Mesendoderm (in vitro differentiated cells): ENCODE data around the gene SHISA7.

Source experiments
- DNase-seq: peaks from one replicate; pipeline ENCODE4 v3.0.0; 2013
- H2AK5ac ChIP-seq: 2 replicates; pipeline ENCODE4 v1.6.1; 2013; ENCODE audit warnings: low read length, inconsistent platforms
- H2BK120ac ChIP-seq: 2 replicates; pipeline ENCODE4 v1.6.1; 2013; ENCODE audit warnings: low read depth, mild to moderate bottlenecking, low read length, moderate library complexity, mixed read lengths
- H2BK15ac ChIP-seq: replicated peaks from 2 replicates; pipeline ENCODE4 v1.6.1; 2013; ENCODE audit warnings: low read depth, mild to moderate bottlenecking, moderate library complexity
- H2BK5ac ChIP-seq: 2 replicates; pipeline ENCODE4 v1.6.1; 2013; ENCODE audit warnings: low read length, inconsistent platforms
- H3K18ac ChIP-seq: 2 replicates; pipeline ENCODE4 v1.6.1; 2013; ENCODE audit warnings: mild to moderate bottlenecking, low read length, mixed read lengths
- H3K23ac ChIP-seq: one replicate; pipeline ENCODE4 v1.6.1; 2013; ENCODE audit warnings: low read length
- H3K27ac ChIP-seq: 2 replicates; pipeline ENCODE4 v1.5.1; 2013; ENCODE audit warnings: low read depth, mild to moderate bottlenecking, inconsistent platforms, low read length, moderate library complexity
- H3K27me3 ChIP-seq: 2 replicates; pipeline ENCODE4 v1.6.1; 2013; ENCODE audit warnings: low read length, control low read depth, mild to moderate bottlenecking, inconsistent platforms; ENCODE audit not compliant: insufficient read depth, poor library complexity
- H3K36me3 ChIP-seq: 2 replicates; pipeline ENCODE4 v1.6.1; 2013; ENCODE audit warnings: low read length, inconsistent platforms; ENCODE audit not compliant: control insufficient read depth, insufficient read depth
- H3K4ac ChIP-seq: one replicate; pipeline ENCODE4 v1.6.1; 2013; ENCODE audit warnings: low read depth, mild to moderate bottlenecking, low read length, moderate library complexity
- H3K4me1 ChIP-seq: 2 replicates; pipeline ENCODE4 v1.6.1; 2013; ENCODE audit warnings: low read depth, low read length, inconsistent platforms; ENCODE audit not compliant: control insufficient read depth
- H3K4me2 ChIP-seq: 2 replicates; pipeline ENCODE4 v1.6.1; 2013; ENCODE audit warnings: low read length
- H3K4me3 ChIP-seq: 2 replicates; pipeline ENCODE4 v1.5.1; 2013; ENCODE audit warnings: mild to moderate bottlenecking, low read length
- H3K56ac ChIP-seq: one replicate; pipeline ENCODE4 v1.6.1; 2013; ENCODE audit warnings: low read length
- H3K79me1 ChIP-seq: 2 replicates; pipeline ENCODE4 v1.6.1; 2013; ENCODE audit warnings: low read length, inconsistent platforms
- H3K79me2 ChIP-seq: 2 replicates; pipeline ENCODE4 v1.6.1; 2013; ENCODE audit warnings: mild to moderate bottlenecking, low read length; ENCODE audit not compliant: control insufficient read depth, insufficient read depth
- H3K9ac ChIP-seq: 2 replicates; pipeline ENCODE4 v1.6.1; 2013; ENCODE audit warnings: low read length, inconsistent platforms
- H4K5ac ChIP-seq: one replicate; pipeline ENCODE4 v1.6.1; 2013; ENCODE audit warnings: low read length
- H4K8ac ChIP-seq: one replicate; pipeline ENCODE4 v1.6.1; 2013; ENCODE audit warnings: low read depth, mild to moderate bottlenecking, control low read depth, low read length, moderate library complexity
- WGBS: extraction: QIAGEN DNeasy Blood & Tissue Kit; methylation state at CpG from one replicate; pipeline ENCODE4 v1.1.7; 2013; ENCODE audit warnings: low lambda C conversion rate, missing lambda C conversion rate; ENCODE audit not compliant: insufficient coverage; ENCODE audit errors: extremely low coverage; 5-methylcytosine and 5-hydroxymethylcytosine counted together

Gene SHISA7

DNA sequence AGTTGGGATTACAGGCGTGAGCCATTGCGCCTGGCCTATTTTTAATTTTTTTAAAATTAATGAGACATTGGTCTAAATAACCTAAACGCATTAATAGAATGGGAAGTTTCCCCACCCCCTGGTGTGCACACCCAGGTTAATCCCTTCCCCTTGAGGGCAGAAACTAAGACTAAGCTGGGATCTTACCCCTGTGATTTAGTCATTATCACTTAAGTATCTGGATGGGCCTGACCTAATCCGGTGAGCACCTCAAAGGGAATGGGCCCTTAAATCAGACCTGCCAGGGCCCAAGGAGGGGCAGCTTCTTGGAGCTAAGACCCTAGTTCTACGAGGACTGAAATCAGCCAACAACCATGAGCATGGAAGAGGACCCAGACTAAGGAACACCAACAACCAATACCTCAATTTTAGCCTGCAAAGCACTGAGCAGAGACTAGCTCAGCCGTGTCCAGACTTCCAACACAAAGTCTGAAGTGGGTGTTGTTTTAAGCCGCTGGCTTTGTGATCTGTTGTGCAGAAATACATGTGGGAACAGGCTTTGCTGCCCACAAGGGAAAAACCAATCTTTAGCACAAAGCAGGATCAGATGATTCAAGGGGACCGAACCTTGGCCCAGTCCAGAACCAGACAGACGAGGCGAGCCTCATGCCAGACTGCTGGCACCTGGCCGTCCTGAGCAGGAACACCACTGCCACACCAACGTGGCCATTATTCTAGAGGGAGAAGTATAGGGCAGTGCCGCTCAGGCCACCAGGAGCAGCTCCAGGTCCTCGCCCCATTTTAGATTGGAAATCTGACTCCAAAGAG, 42.6 kb downstream of the SHISA7 start:
- H2BK120ac ChIP-seq: no peak overlapping the region
- no peaks in the 10 kb centered on the region for H3K27me3 ChIP-seq
- H4K8ac ChIP-seq: no peak overlapping the region
- H3K36me3 ChIP-seq: peaks cover 7% of the 10 kb centered on the region
- no peaks in the 10 kb centered on the region for H3K4me1 ChIP-seq
- DNase-seq: no peak
- no CpG with 5 or more reads among the region's 14 CpGs for WGBS
- H4K5ac ChIP-seq: no peak overlapping the region
- H3K56ac ChIP-seq: no peak overlapping the region
- no peak overlapping the region for H3K18ac ChIP-seq
- H3K23ac ChIP-seq: no peak overlapping the region
- H3K79me2 ChIP-seq: peaks cover 9% of the 10 kb centered on the region
- no peak overlapping the region for H2BK15ac ChIP-seq
- no peak overlapping the region for H3K4me2 ChIP-seq
- no peak overlapping the region for H3K4me3 ChIP-seq
- H3K4ac ChIP-seq: no peak overlapping the region
- H2AK5ac ChIP-seq: no peak overlapping the region
- H3K9ac ChIP-seq: no peak overlapping the region
- no peak overlapping the region for H3K27ac ChIP-seq
- peaks cover 8% of the 10 kb centered on the region for H3K79me1 ChIP-seq
- no peak overlapping the region for H2BK5ac ChIP-seq

DNA sequence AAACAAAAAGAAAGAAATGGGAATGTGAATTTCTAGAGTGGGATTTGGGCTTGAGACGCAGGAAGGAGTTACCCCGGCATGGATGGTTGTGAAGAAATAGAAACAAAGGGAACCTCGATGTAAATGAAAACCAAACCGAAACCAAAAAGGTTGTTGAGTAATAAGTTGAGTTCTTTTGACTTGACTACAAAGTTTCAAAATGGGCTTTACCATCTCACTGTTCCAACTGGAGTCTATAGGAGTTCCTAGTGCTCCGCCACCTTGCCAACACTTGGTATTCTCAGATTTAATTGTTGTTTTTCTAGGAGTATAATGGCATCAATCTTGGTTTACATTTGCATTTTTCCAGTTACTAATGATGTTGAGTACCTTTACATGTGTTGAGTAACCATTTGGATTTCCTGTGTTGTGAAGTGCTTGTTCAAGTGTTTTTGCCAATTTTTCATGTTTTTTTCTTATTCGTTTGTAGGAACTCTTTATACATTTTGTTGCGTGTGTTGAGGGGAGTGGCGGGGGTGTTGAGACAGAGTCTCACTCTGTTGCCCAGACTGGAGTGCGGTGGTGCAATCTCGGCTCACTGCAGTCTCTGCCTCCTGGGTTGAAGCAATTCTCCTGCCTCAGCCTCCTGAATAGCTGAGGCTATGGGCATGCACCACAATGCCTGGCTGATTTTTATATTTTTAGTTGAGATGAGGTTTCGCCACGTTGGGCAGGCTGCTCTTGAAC, 44.7 kb downstream of the SHISA7 start:
- Histone ChIP-seq H3K23ac (no peak overlapping the region), H2AK5ac (no peak overlapping the region), H3K27ac (no peak overlapping the region), H3K4ac (no peak overlapping the region), H3K4me2 (no peak overlapping the region), H3K56ac (no peak overlapping the region), H2BK5ac (no peak overlapping the region), H3K79me1 (peaks cover 6% of the 10 kb centered on the region), H3K27me3 (no peaks in the 10 kb centered on the region), H3K4me3 (no peak overlapping the region), H4K5ac (no peak overlapping the region), H3K36me3 (peaks cover 4% of the 10 kb centered on the region), H3K18ac (no peak overlapping the region), H4K8ac (no peak overlapping the region), H3K9ac (no peak overlapping the region), H2BK120ac (no peak overlapping the region), H2BK15ac (no peak overlapping the region), H3K4me1 (no peaks in the 10 kb centered on the region), H3K79me2 (peaks cover 1% of the 10 kb centered on the region)
- WGBS: no CpG with 5 or more reads among the region's 12 CpGs
- DNase-seq: no peak

DNA sequence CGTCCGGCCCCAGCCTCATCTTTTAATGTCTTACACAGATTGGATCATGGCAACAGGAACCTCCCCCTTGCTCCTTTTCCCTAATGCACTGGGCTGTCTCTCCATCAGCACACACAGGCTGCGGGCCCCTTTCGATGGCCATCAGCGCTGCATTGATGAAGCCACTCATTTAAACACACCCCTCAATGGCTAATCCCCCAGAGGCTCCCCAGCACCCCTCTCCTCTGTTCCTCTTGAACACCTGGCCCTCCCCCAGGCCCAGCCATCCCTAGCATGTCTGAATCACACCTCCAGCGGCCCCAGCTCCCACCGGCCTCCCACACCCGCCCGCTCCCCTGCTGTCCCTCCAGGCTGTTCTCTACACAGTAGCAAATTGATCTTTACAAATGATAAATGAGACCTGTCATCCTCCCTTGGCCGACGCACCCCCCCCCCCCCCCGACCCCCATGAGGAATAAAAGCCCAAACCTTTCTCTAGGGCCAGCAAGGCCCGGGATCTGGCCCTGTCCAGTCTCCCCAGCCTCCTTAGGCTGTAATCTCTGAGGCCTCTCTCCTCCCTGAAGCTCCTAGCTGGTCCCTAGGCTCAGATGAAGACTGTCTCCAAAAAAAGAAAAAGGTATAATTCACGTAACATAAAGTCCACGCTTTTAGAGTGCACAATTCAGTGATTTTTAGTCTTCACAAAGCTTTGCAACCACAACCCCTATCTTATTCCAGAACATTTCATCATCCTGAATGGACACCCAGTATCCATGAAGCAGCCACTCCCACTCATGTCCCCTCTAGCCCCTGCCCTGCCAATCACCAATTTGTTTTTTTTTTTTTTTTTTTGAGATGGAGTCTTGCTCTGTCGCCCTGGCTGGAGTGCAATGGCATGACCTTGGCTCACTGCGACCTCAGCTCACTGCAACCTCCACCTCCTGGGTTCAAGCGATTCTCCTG, 50.0 kb downstream of the SHISA7 start:
- Histone ChIP-seq H3K18ac (no peak overlapping the region), H3K4me3 (no peak overlapping the region), H3K9ac (no peak overlapping the region), H2AK5ac (no peak overlapping the region), H4K8ac (no peak overlapping the region), H4K5ac (no peak overlapping the region), H3K4ac (no peak overlapping the region), H3K79me1 (peaks cover 7% of the 10 kb centered on the region), H2BK5ac (no peak overlapping the region), H3K27me3 (no peaks in the 10 kb centered on the region), H3K23ac (no peak overlapping the region), H3K56ac (peak overlapping the region; percentile 64), H2BK15ac (no peak overlapping the region), H2BK120ac (no peak overlapping the region), H3K27ac (no peak overlapping the region), H3K79me2 (peaks cover 6% of the 10 kb centered on the region), H3K36me3 (peaks cover 10% of the 10 kb centered on the region), H3K4me2 (no peak overlapping the region), H3K4me1 (peaks cover 2% of the 10 kb centered on the region)
- DNase-seq: no peak
- WGBS: no CpG with 5 or more reads among the region's 18 CpGs

DNA sequence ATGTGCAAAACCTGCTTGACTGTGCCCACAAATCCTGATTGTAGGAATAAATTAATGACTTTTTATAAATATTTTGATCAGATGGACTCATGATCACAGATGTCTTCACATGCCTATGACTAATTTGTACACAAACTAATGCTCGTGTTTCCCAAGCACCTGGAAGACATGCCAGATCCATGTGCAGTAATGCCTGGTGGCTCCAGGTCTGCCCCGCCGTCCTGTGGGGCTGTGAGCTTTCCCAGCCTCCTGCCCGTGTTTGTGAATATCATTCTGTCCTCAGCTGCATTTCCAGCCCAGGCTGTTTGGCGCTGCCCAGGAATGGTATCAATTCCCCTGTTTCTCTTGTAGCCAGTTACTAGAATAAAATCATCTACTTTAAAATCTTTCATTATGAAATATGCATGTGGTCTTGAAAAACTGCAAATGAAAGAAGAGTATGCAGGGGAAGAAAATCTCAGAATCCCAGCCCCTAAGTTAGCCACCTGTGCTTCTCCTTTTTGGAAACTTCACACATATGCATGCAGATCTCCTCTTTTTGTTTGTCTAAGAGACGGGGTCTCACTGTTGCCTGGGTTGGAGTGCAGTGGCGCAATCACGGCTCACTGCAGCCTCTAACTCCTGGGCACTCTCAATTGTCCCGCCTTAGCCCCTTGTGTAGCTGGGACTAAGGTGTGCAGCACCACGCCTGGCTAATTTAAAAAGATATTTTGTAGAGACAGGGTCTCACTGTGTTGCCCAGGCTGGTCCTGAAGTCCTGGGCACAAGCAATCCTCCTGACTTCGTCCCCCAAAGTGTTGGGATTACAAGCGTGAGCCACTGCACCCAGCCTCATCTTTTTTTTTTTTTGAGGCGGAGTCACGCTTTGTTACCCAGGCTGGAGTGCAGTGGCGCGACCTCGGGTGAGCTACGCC, 51.1 kb downstream of the SHISA7 start:
- no CpG with 5 or more reads among the region's 18 CpGs for WGBS
- H3K27me3 ChIP-seq: no peaks in the 10 kb centered on the region
- no peak overlapping the region for H3K27ac ChIP-seq
- DNase-seq: no peak
- peak overlapping the region; percentile 28 for H3K9ac ChIP-seq
- H3K36me3 ChIP-seq: peaks cover 20% of the 10 kb centered on the region
- H2BK5ac ChIP-seq: no peak overlapping the region
- H3K56ac ChIP-seq: peak overlapping the region; percentile 22
- no peak overlapping the region for H3K4me2 ChIP-seq
- no peak overlapping the region for H2BK15ac ChIP-seq
- H4K8ac ChIP-seq: no peak overlapping the region
- H3K18ac ChIP-seq: no peak overlapping the region
- H3K4me3 ChIP-seq: no peak overlapping the region
- peaks cover 18% of the 10 kb centered on the region for H3K79me1 ChIP-seq
- no peak overlapping the region for H3K23ac ChIP-seq
- H4K5ac ChIP-seq: no peak overlapping the region
- H3K79me2 ChIP-seq: peaks cover 18% of the 10 kb centered on the region
- no peak overlapping the region for H3K4ac ChIP-seq
- H2AK5ac ChIP-seq: no peak overlapping the region
- no peak overlapping the region for H2BK120ac ChIP-seq
- H3K4me1 ChIP-seq: peaks cover 11% of the 10 kb centered on the region

DNA sequence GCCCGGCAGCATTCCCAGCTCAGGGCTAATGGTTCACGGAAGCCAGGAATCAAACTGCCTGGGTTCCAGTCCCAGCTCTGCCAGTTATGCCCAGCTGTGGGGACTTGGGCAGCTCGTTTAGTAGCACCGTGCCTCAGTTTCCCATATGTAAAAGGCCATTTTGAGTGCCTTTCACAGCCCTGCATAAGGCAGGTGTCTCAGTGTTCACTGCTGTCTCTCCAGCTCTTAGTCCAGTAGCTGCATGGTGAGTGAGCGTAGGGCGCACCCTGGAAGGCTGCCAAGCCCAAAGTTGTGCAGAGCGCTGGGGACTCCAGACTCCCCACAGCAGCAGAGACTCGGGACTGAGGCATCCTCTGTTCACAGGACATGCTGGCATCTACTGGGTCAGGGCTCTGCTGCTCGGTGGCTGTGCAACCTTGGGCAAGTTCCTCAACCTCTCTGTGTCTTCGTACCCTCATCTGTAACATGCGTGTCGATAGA, 51.9 kb downstream of the SHISA7 start:
- Histone ChIP-seq H3K4me2 (no peak overlapping the region), H3K18ac (no peak overlapping the region), H4K5ac (no peak overlapping the region), H3K27me3 (no peaks in the 10 kb centered on the region), H3K4ac (no peak overlapping the region), H3K9ac (no peak overlapping the region), H3K4me1 (peaks cover 12% of the 10 kb centered on the region), H3K79me1 (peaks cover 20% of the 10 kb centered on the region), H3K23ac (no peak overlapping the region), H4K8ac (no peak overlapping the region), H3K36me3 (peaks cover 21% of the 10 kb centered on the region), H2BK15ac (no peak overlapping the region), H3K27ac (no peak overlapping the region), H2BK120ac (no peak overlapping the region), H3K79me2 (peaks cover 25% of the 10 kb centered on the region), H3K56ac (no peak overlapping the region), H3K4me3 (no peak overlapping the region), H2AK5ac (no peak overlapping the region), H2BK5ac (no peak overlapping the region)
- WGBS: no CpG with 5 or more reads among the region's 12 CpGs
- DNase-seq: no peak
